ENCODE measurements around the gene CCR7.
A peak's percentile ranks its signal among the peaks of the same experiment; 100 is the strongest.
"Not testable (repeated sequence)": the region's sequence is repeated elsewhere in the genome, so short reads cannot be mapped to it uniquely, and the experiment has no call there.

CCR7 gene

GRCh38 chr17:40597156-40597555, 31.9 kb upstream of the CCR7 start:
- DNase-seq: no peak

GRCh38 chr17:40596261-40596919, 31.1 kb upstream of the CCR7 start:
- no peak for DNase-seq

- no peak for DNase-seq
Measured at GRCh38 chr17:40590742-40591141, 25.5 kb upstream of the CCR7 start.

- DNase-seq: no peak
Measured at GRCh38 chr17:40588552-40588951, 23.3 kb upstream of the CCR7 start.

- not testable (repeated sequence) for DNase-seq
Measured at GRCh38 chr17:40586264-40586663, 21.0 kb upstream of the CCR7 start.

- not testable (repeated sequence) for DNase-seq
Measured at GRCh38 chr17:40584950-40585349, 19.7 kb upstream of the CCR7 start.

- no peak for DNase-seq
Measured at GRCh38 chr17:40582328-40582901, 17.1 kb upstream of the CCR7 start.

- DNase-seq: no peak
Measured at GRCh38 chr17:40580140-40580539, 14.9 kb upstream of the CCR7 start.

- no peak for DNase-seq
Measured at GRCh38 chr17:40579471-40579870, 14.2 kb upstream of the CCR7 start.

GRCh38 chr17:40577611-40578065, 12.4 kb upstream of the CCR7 start:
- DNase-seq: no peak

- DNase-seq: no peak
Measured at GRCh38 chr17:40576113-40576740, 11.0 kb upstream of the CCR7 start.

GRCh38 chr17:40574292-40574691, 9.0 kb upstream of the CCR7 start:
- DNase-seq: no peak

GRCh38 chr17:40572245-40572993, 7.1 kb upstream of the CCR7 start:
- DNase-seq: not testable (repeated sequence)

GRCh38 chr17:40568074-40568836, 3.0 kb upstream of the CCR7 start:
- no peak for DNase-seq

- no peak for DNase-seq
Measured at GRCh38 chr17:40567377-40567776, 2.1 kb upstream of the CCR7 start.

GRCh38 chr17:40565769-40566409, 617 bp upstream of the CCR7 start:
- no peak for DNase-seq

GRCh38 chr17:40564195-40564882, 933 bp downstream of the CCR7 start:
- DNase-seq: no peak

GRCh38 chr17:40563220-40564052, 1.8 kb downstream of the CCR7 start:
- no peak for DNase-seq

- DNase-seq: no peak
Measured at GRCh38 chr17:40562838-40563219, 2.4 kb downstream of the CCR7 start.

GRCh38 chr17:40561871-40562611, 3.2 kb downstream of the CCR7 start:
- DNase-seq: peak; percentile 5

Data from HCEC 1CT (cell line).